Fibroblast of lung (primary cell): ENCODE data around the gene BCCIP.

ENCODE experiments used
- EZH2 ChIP-seq: IDR thresholded peaks from 2 replicates; pipeline ENCODE4 v1.5.1; 2012; ENCODE audit warnings: low read length, control low read depth, mild to moderate bottlenecking; ENCODE audit errors: missing control alignments
- TF ChIP-seq, protein P1 (sequence below), 2 donors: IDR thresholded peaks in 1 of 2; conservative IDR thresholded peaks in 1 of 2; 1 replicate in 1 of 2; 2 replicates in 1 of 2; pipeline ENCODE4 v1.5.1; 2011 to 2012; ENCODE audit warnings: low read length in 2 of 2, control low read depth in 1 of 2, inconsistent platforms in 1 of 2, low read depth in 1 of 2, mild to moderate bottlenecking in 1 of 2

DNA sequence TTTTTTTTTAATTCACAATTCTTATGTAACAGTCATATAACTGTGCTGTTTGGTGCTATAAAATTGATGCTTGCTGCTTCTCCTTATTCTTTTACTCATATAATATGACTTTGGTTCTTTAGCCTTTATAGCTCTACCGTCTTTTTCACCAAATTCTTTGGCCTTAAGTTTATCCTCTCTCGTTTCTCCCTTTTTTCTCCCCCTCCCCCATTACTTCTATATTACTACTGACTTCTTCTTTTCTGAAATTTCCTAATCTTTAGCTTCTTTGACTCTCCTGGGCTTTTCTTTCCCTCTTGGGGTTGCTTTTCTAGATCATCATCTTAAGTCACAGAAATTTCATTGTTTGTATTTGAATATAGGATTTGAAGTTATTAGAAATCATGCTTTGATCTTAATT lies 3.8 kb downstream of the BCCIP start:
- TF ChIP-seq EZH2: no peak
- TF ChIP-seq, protein P1, sequence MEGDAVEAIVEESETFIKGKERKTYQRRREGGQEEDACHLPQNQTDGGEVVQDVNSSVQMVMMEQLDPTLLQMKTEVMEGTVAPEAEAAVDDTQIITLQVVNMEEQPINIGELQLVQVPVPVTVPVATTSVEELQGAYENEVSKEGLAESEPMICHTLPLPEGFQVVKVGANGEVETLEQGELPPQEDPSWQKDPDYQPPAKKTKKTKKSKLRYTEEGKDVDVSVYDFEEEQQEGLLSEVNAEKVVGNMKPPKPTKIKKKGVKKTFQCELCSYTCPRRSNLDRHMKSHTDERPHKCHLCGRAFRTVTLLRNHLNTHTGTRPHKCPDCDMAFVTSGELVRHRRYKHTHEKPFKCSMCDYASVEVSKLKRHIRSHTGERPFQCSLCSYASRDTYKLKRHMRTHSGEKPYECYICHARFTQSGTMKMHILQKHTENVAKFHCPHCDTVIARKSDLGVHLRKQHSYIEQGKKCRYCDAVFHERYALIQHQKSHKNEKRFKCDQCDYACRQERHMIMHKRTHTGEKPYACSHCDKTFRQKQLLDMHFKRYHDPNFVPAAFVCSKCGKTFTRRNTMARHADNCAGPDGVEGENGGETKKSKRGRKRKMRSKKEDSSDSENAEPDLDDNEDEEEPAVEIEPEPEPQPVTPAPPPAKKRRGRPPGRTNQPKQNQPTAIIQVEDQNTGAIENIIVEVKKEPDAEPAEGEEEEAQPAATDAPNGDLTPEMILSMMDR (conservative IDR thresholded peaks at IDR 0.05 in 1 of 2, IDR thresholded peaks at IDR 0.05 in 1 of 2; ENCODE audit: low read depth in 1 of 2, low read length in 2 of 2): no peak
